ENCODE results near the gene NCOR2. TPM values are rescaled to one million over a fixed set of nuclear protein-coding genes. Genes with fewer than 3 reads are reported as not detected.

The NCOR2 gene
- total RNA-seq, 1 experiment from 2014 or later: 153 TPM

DNA sequence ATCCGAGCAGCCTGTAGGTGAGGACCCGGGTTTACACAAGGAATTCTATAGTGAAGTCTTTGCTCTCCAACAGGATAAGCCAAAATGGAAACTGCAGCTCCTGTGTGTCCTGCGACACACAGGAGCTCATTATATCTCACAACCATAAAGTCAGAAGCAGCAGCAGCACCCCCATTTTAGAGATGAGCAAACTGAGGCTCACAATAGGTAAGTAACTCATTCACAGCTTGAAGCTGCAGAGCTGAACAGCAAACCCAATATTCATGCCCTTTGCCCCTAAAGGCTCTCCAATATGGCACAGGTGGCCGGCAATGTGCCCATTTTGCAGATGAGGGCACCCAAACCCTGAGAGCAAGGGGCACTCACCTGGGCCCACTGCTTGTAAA is 4.6 kb downstream of the NCOR2 start:
- Histone ChIP-seq H3K27ac (ENCODE audit: low read depth, low read length) (no peak overlapping the region), H3K9ac (ENCODE audit: low read length) (no peak overlapping the region), H3K4me2 (ENCODE audit: low read length) (no peak overlapping the region), H3K9me3 (ENCODE audit: control insufficient read depth in 1 of 2, insufficient read depth in 1 of 2, low read depth in 1 of 2, low read length in 2 of 2) (no peaks in the 10 kb centered on the region), H3K4me1 (ENCODE audit: control insufficient read depth in 1 of 2, insufficient read depth in 2 of 2, low read length in 2 of 2) (peaks cover 0 to 15% of the 10 kb centered on the region in 2 experiments; a peak in 3 of 4 replicates), H3K4me3 (replicated peaks in 1 of 2; ENCODE audit: low read depth in 1 of 2, low read length in 2 of 2) (no peak overlapping the region), H3K9me2 (ENCODE audit: insufficient read depth) (no peaks in the 10 kb centered on the region), H3K27me3 (ENCODE audit: insufficient read depth, low read length) (no peaks in the 10 kb centered on the region), H2AFZ (ENCODE audit: low read depth, low read length, poor library complexity, severe bottlenecking) (no peak overlapping the region), H3K79me2 (ENCODE audit: insufficient read depth, low read length) (peaks cover 90% of the 10 kb centered on the region), H4K20me1 (ENCODE audit: insufficient read depth) (peaks cover 20% of the 10 kb centered on the region; the same call in 1 of the 2 replicates), H3K36me3 (ENCODE audit: control insufficient read depth in 1 of 2, insufficient read depth in 2 of 2, low read length in 2 of 2) (peaks cover 0 to 6% of the 10 kb centered on the region in 2 experiments; a peak in 1 of 4 replicates)
- TF ChIP-seq POLR2AphosphoS5 (IDR thresholded peaks at IDR 0.05; ENCODE audit: low read depth, low read length) (no peak), ZFX (IDR thresholded peaks at IDR 0.05) (no peak), JUND (IDR thresholded peaks at IDR 0.05) (no peak), YY1 (IDR thresholded peaks at IDR 0.05; ENCODE audit: extremely low read depth, insufficient replicate concordance, low read depth, low read length) (no peak), POLR2A (IDR thresholded peaks at IDR 0.05; ENCODE audit: borderline replicate concordance, extremely low read depth, insufficient read depth, insufficient read length) (no peak), CEBPB (IDR thresholded peaks at IDR 0.05; ENCODE audit: low read depth) (no peak), CBX3 (IDR thresholded peaks at IDR 0.05; ENCODE audit: low read depth) (no peak), EZH2 (IDR thresholded peaks at IDR 0.05) (no peak), ELF1 (IDR thresholded peaks at IDR 0.05; ENCODE audit: borderline replicate concordance, low read depth) (no peak), SP1 (IDR thresholded peaks at IDR 0.05; ENCODE audit: low read depth) (no peak), EGR1 (IDR thresholded peaks at IDR 0.05; ENCODE audit: low read depth) (no peak)
- TF ChIP-seq, protein P1, sequence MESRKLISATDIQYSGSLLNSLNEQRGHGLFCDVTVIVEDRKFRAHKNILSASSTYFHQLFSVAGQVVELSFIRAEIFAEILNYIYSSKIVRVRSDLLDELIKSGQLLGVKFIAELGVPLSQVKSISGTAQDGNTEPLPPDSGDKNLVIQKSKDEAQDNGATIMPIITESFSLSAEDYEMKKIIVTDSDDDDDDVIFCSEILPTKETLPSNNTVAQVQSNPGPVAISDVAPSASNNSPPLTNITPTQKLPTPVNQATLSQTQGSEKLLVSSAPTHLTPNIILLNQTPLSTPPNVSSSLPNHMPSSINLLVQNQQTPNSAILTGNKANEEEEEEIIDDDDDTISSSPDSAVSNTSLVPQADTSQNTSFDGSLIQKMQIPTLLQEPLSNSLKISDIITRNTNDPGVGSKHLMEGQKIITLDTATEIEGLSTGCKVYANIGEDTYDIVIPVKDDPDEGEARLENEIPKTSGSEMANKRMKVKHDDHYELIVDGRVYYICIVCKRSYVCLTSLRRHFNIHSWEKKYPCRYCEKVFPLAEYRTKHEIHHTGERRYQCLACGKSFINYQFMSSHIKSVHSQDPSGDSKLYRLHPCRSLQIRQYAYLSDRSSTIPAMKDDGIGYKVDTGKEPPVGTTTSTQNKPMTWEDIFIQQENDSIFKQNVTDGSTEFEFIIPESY (IDR thresholded peaks at IDR 0.05; ENCODE audit: extremely low read depth, insufficient replicate concordance, low read length): no peak
- TF ChIP-seq, protein P2, sequence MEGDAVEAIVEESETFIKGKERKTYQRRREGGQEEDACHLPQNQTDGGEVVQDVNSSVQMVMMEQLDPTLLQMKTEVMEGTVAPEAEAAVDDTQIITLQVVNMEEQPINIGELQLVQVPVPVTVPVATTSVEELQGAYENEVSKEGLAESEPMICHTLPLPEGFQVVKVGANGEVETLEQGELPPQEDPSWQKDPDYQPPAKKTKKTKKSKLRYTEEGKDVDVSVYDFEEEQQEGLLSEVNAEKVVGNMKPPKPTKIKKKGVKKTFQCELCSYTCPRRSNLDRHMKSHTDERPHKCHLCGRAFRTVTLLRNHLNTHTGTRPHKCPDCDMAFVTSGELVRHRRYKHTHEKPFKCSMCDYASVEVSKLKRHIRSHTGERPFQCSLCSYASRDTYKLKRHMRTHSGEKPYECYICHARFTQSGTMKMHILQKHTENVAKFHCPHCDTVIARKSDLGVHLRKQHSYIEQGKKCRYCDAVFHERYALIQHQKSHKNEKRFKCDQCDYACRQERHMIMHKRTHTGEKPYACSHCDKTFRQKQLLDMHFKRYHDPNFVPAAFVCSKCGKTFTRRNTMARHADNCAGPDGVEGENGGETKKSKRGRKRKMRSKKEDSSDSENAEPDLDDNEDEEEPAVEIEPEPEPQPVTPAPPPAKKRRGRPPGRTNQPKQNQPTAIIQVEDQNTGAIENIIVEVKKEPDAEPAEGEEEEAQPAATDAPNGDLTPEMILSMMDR (IDR thresholded peaks at IDR 0.05 in 2 of 3, conservative IDR thresholded peaks at IDR 0.05 in 1 of 3; ENCODE audit: borderline replicate concordance in 1 of 3, insufficient read depth in 1 of 3, low read depth in 2 of 3, low read length in 2 of 3): no peak
- DNase-seq (ENCODE audit: low read depth, low spot score): no peak
- no TSS peak for BruUV-seq (replicated peaks)
- CTCF ChIA-PET: interaction anchor here (0.6 kb wide), 1 partner anchor 22 kb away, joined by 5 read pairs; no protein-coding TSS in a partner anchor
- ATAC-seq: no peak
- intact Hi-C loops (cut with micrococcal nuclease): loop anchor here (10.0 kb wide), 1 partner anchor 168 kb away; no protein-coding TSS in a partner anchor
- POLR2A ChIA-PET: no interaction called here
- RAD21 ChIA-PET (ENCODE audit: low non-redundant PET in 1 of 2, low total read pairs in 2 of 2, uncharacterized antibody in 2 of 2, unreplicated experiment in 2 of 2): no interaction called here

Data from HCT116 (cell line).